HepG2 (cell line): ENCODE results near the gene CCDC3. TPM values are rescaled to one million over a fixed set of nuclear protein-coding genes. Genes with fewer than 3 reads are reported as not detected.
A peak's percentile ranks its signal among the peaks of the same experiment; 100 is the strongest.

Experiments
- ATAC-seq: fragments of 200-7000 bp; cut with Tn5 transposase; 3 replicates; pipeline ENCODE4 v1.9.1; 2020; ENCODE audit warnings: mild to moderate bottlenecking, moderate library complexity
- BruUV-seq: library from RNA; stranded (reverse); fragments of 400-500 nt; replicated peaks from 2 replicates; lab custom pipeline; 2021; lab: Mats Ljungman, UMichigan
- CTCF ChIA-PET: fragments of 300-600 bp; formaldehyde crosslinking; extraction: SDS; loops from one replicate; lab custom pipeline; 2021; ENCODE audit warnings: low total read pairs, inconsistent platforms, low intra/inter-chr PET ratio; lab: Yijun Ruan, JAX
- POLR2A ChIA-PET: fragments of 350-600 bp; sonication (Branson Sonifier 250); formaldehyde crosslinking; loops from one replicate; lab custom pipeline; 2020; ENCODE audit warnings: antibody characterized with exemption, inconsistent platforms; lab: Yijun Ruan, JAX
- DNase-seq: peaks from one replicate; pipeline ENCODE4 v3.0.0-alpha.2; 2015; ENCODE audit warnings: low spot score
- FAIRE-seq: peaks from 3 replicates; lab custom pipeline; 2011; peaks lifted over from hg19 to GRCh38; lab: Jason Lieb, UNC
- H2AFZ ChIP-seq: one replicate; pipeline ENCODE4 v1.6.1; 2011; ENCODE audit warnings: low read length, inconsistent platforms
- H3K27ac ChIP-seq: fragments of 300-600 bp; 3 replicates; pipeline ENCODE4 v1.8.0; 2011; ENCODE audit warnings: mixed run types, mild to moderate bottlenecking, mixed read lengths, low read length, inconsistent platforms; ENCODE audit not compliant: insufficient read depth; ENCODE audit errors: extremely low read length
- H3K27me3 ChIP-seq, 2 experiments: fragments of 200-600 bp in 1 of 2; 2 replicates in 1 of 2; 3 replicates in 1 of 2; pipeline versions ENCODE4 v1.6.0 to v1.8.0; 2011; ENCODE audit warnings: low read length in 2 of 2, mild to moderate bottlenecking in 2 of 2, moderate library complexity in 2 of 2, inconsistent platforms in 1 of 2; ENCODE audit not compliant: insufficient read depth in 2 of 2, control insufficient read depth in 1 of 2
- H3K36me3 ChIP-seq, 2 experiments: fragments of 200-600 bp in 1 of 2; replicated peaks in 1 of 2; 2 replicates in 1 of 2; 3 replicates in 1 of 2; pipeline versions ENCODE4 v1.5.1 to v1.8.0; 2011; ENCODE audit warnings: low read length in 2 of 2, inconsistent platforms in 1 of 2; ENCODE audit not compliant: insufficient read depth in 2 of 2, control insufficient read depth in 1 of 2
- H3K4me1 ChIP-seq: 2 replicates; pipeline ENCODE4 v1.5.1; 2012; ENCODE audit warnings: low read length, inconsistent platforms; ENCODE audit not compliant: insufficient read depth
- H3K4me2 ChIP-seq: 2 replicates; pipeline ENCODE4 v1.6.0; 2011; ENCODE audit warnings: low read depth, low read length, inconsistent platforms
- H3K4me3 ChIP-seq, 3 experiments: fragments of 200-600 bp in 1 of 3; sonication (generic), shearing (Covaris generic) in 1 of 3; replicated peaks in 1 of 3; 2 replicates each; pipeline ENCODE4 v1.5.1; 2011 to 2016; ENCODE audit warnings: low read length in 3 of 3, inconsistent platforms in 2 of 3, low read depth in 2 of 3, mild to moderate bottlenecking in 2 of 3, control low read depth in 1 of 3, mixed read lengths in 1 of 3; ENCODE audit not compliant: insufficient read depth in 1 of 3
- H3K79me2 ChIP-seq: one replicate; pipeline ENCODE4 v1.6.1; 2011; ENCODE audit warnings: low read length, inconsistent platforms; ENCODE audit not compliant: insufficient read depth
- H3K9ac ChIP-seq: 2 replicates; pipeline ENCODE4 v1.6.0; 2011; ENCODE audit warnings: mild to moderate bottlenecking, low read depth, low read length, inconsistent platforms; ENCODE audit not compliant: insufficient read depth
- H3K9me3 ChIP-seq: 2 replicates; pipeline ENCODE4 v1.5.1; 2012; ENCODE audit warnings: mild to moderate bottlenecking, low read length
- H4K20me1 ChIP-seq: 2 replicates; pipeline ENCODE4 v1.6.0; 2011; ENCODE audit warnings: inconsistent platforms, mild to moderate bottlenecking, low read length, moderate library complexity; ENCODE audit not compliant: insufficient read depth
- EEA1 ChIP-seq: sonication (generic); formaldehyde crosslinking; IDR thresholded peaks from 2 replicates; pipeline ENCODE4 v1.5.1; 2020; ENCODE audit warnings: mild to moderate bottlenecking, missing genetic modification reagents, borderline replicate concordance
- NFATC3 ChIP-seq: sonication (generic); formaldehyde crosslinking; IDR thresholded peaks from 2 replicates; pipeline ENCODE4 v1.5.1; 2020; ENCODE audit warnings: mild to moderate bottlenecking, missing genetic modification reagents
- RAD51 ChIP-seq: fragments of 450-650 bp; IDR thresholded peaks from 2 replicates; pipeline ENCODE4 v1.6.1; 2016; ENCODE audit warnings: borderline replicate concordance
- USF2 ChIP-seq, 2 experiments: sonication (generic) in 1 of 2; formaldehyde crosslinking in 1 of 2; IDR thresholded peaks; 2 replicates each; pipeline versions ENCODE4 v1.5.1 to v1.6.1; 2011 to 2020; ENCODE audit warnings: borderline replicate concordance in 1 of 2, low read depth in 1 of 2, low read length in 1 of 2, mild to moderate bottlenecking in 1 of 2, missing genetic modification reagents in 1 of 2, moderate library complexity in 1 of 2
- ZNF180 ChIP-seq: sonication (generic); formaldehyde crosslinking; IDR thresholded peaks from 2 replicates; pipeline ENCODE4 v1.4.0; 2020; ENCODE audit warnings: low read depth, missing genetic modification reagents, borderline replicate concordance
- ZNF337 ChIP-seq: sonication (generic); formaldehyde crosslinking; IDR thresholded peaks from 2 replicates; pipeline ENCODE4 v1.5.1; 2020; ENCODE audit warnings: missing genetic modification reagents, low read depth, mild to moderate bottlenecking, borderline replicate concordance
- ZNF510 ChIP-seq: sonication (generic); formaldehyde crosslinking; IDR thresholded peaks from 2 replicates; pipeline ENCODE4 v1.4.0; 2020; ENCODE audit warnings: low read depth, mild to moderate bottlenecking, missing genetic modification reagents
- ZNF607 ChIP-seq: sonication (generic); formaldehyde crosslinking; IDR thresholded peaks from 2 replicates; pipeline ENCODE4 v1.5.1; 2020; ENCODE audit warnings: missing genetic modification reagents, mild to moderate bottlenecking, borderline replicate concordance
- whole genome bisulfite sequencing: methylation state at CpG from one replicate; pipeline ENCODE4 v1.1.6; 2017; ENCODE audit warnings: low lambda C conversion rate; 5-methylcytosine and 5-hydroxymethylcytosine counted together
- in situ Hi-C: cut with HindIII; loops from 2 replicates; pipeline ENCODE4 v1.10.0; 2017; ENCODE audit warnings: low pct_unique_long_range_greater_than_20kb; ENCODE audit not compliant: extremely low pct_ligation_motif_present
- intact Hi-C: fragments of 100-400 bp; cut with micrococcal nuclease; formaldehyde crosslinking; loops from one replicate; pipeline ENCODE4 v1.10.0; 2022; ENCODE audit not compliant: unreplicated experiment
- polyA plus RNA-seq, 8 experiments: library from polyadenylated mRNA; depleted of rRNA in 3 of 8; stranded (reverse) in 7 of 8; unstranded in 1 of 8; fragments of >200 nt; fragmentation: Illumina TruSeq in 4 of 8; extraction: Trizol in 4 of 8; gene quantifications; 2 replicates each; pipeline versions ENCODE4 v1.2.1 to v1.2.3, GENCODE V29; 2011 to 2016; ENCODE audit warnings: low read depth in 4 of 8, missing spikeins in 1 of 8, mixed read lengths in 1 of 8; ENCODE audit not compliant: insufficient read depth in 1 of 8
- total RNA-seq, 5 experiments: library from RNA; depleted of rRNA; stranded (reverse); fragments of >200 nt; fragmentation: Illumina TruSeq; extraction: Trizol; gene quantifications; 2 replicates each; pipeline ENCODE4 v1.2.3, GENCODE V29; 2016; ENCODE audit warnings: low read depth in 1 of 5

CCDC3 gene
- total and polyA plus RNA-seq, 2 of the 13 experiments (the other 11 are each of a cell fraction or from before 2014, with no cell fraction given), result not detected

DNA sequence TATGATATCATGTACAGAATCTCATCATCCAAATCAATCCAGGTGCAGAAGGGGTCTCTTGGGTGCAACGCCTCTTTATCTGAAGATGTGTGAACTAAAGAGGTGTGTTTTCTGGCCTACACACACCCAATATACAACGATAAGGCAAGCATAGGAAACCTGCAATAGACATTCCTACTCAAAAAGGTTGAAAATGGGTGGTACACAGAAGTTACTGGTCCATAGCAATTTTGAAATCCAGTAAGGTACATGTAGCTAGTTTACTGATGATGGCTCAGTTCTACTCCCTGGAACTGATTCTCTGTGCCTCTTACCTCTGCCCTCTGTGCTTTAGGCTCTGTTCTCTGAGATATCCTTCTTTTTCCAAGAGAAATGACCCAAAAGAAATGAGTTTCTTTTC lies 22.2 kb upstream of the CCDC3 start:
- H3K4me2 ChIP-seq, result no peak overlapping the region
- POLR2A ChIA-PET, result no interaction called here

GRCh38 chr10:13019280-13019679 lies 17.8 kb upstream of the CCDC3 start:
- in situ Hi-C loops, result no loop called here

More for the DNA sequence above, 22.2 kb upstream of the CCDC3 start:
- in situ Hi-C loops, result no loop called here
- no TSS peak for BruUV-seq
- no peaks in the 10 kb centered on the region for H3K36me3 ChIP-seq
- no peak for FAIRE-seq
- no peak overlapping the region for H3K27ac ChIP-seq
- no peak for DNase-seq
- TF ChIP-seq ZNF510 (CRISPR knock-in tag), result no peak
- no peak for TF ChIP-seq ZNF337 (CRISPR knock-in tag)
- TF ChIP-seq NFATC3, result no peak
- no peak for TF ChIP-seq ZNF180 (CRISPR knock-in tag)
- no peak for TF ChIP-seq EEA1 (CRISPR knock-in tag)
- TF ChIP-seq, all 625 proteins: peak for 0
- H3K4me3 ChIP-seq, result no peak overlapping the region
- H3K9ac ChIP-seq, result no peak overlapping the region
- 0% methylated on average over 2 of the region's 2 CpGs for WGBS
- intact Hi-C loops, result no loop called here
- H3K4me1 ChIP-seq, result no peaks in the 10 kb centered on the region
- no peaks in the 10 kb centered on the region for H3K79me2 ChIP-seq
- peaks cover 9% of the 10 kb centered on the region; the same call in 1 of the 2 replicates for H3K9me3 ChIP-seq
- ATAC-seq, result no peak
- H2AFZ ChIP-seq, result no peak overlapping the region
- H4K20me1 ChIP-seq, result no peaks in the 10 kb centered on the region
- peaks cover 0 to 10% of the 10 kb centered on the region in 2 experiments; a peak in 2 of 5 replicates for H3K27me3 ChIP-seq
- CTCF ChIA-PET, result no interaction called here

More at GRCh38 chr10:13019280-13019679, 17.8 kb upstream of the CCDC3 start:
- intact Hi-C loops, result no loop called here
- no peak overlapping the region for H3K4me3 ChIP-seq
- POLR2A ChIA-PET, result no interaction called here
- no peaks in the 10 kb centered on the region for H4K20me1 ChIP-seq
- BruUV-seq, result no TSS peak
- H3K79me2 ChIP-seq, result no peaks in the 10 kb centered on the region
- H3K9me3 ChIP-seq, result peaks cover 9% of the 10 kb centered on the region; the same call in 1 of the 2 replicates
- no peaks in the 10 kb centered on the region for H3K4me1 ChIP-seq
- CTCF ChIA-PET, result no interaction called here
- 6% methylated on average over 8 of the region's 8 CpGs for WGBS
- no peak overlapping the region for H3K4me2 ChIP-seq
- H3K9ac ChIP-seq, result no peak overlapping the region
- no peak overlapping the region for H2AFZ ChIP-seq
- peaks cover 1 to 5% of the 10 kb centered on the region in 2 experiments; a peak in 1 of 5 replicates for H3K27me3 ChIP-seq
- H3K27ac ChIP-seq, result no peak overlapping the region
- no peak for ATAC-seq
- TF ChIP-seq USF2 (IDR thresholded peaks at IDR 0.05; ENCODE audit: low read depth, low read length) (peak; percentile 81), USF2 (CRISPR knock-in tag; IDR thresholded peaks at IDR 0.05; ENCODE audit: borderline replicate concordance) (no peak), ZNF607 (no peak), RAD51 (peak; percentile 82)
- no peak for DNase-seq
- FAIRE-seq, result no peak
- no peaks in the 10 kb centered on the region for H3K36me3 ChIP-seq
